HG03432 (cell line): ENCODE measurements around the gene DMAC2L.
"Not testable (repeated sequence)": the region's sequence is repeated elsewhere in the genome, so short reads cannot be mapped to it uniquely, and the experiment has no call there.

Experiments
- ATAC-seq: cut with Tn5 transposase; IDR thresholded peaks from one replicate; pipeline ENCODE4 v1.9.1; 2021; ENCODE audit warnings: mild to moderate bottlenecking, moderate library complexity; ENCODE audit not compliant: unreplicated experiment

The DMAC2L gene

GRCh38 chr14:50311972-50312733 lies at the start of gene DMAC2L, which contains the start of gene L2HGDH:
DMAC2L (plus strand) TSS chr14:50312324; CDS start chr14:50321488, 9,164 bp downstream.
L2HGDH (minus strand) TSS chr14:50312229; CDS start chr14:50312150, 79 bp downstream.
- peak; percentile 96 for ATAC-seq

- no peak for ATAC-seq
Observed at GRCh38 chr14:50262865-50263264, 49.3 kb upstream of the DMAC2L start.

- ATAC-seq, result no peak
Observed at GRCh38 chr14:50263321-50263720, 48.8 kb upstream of the DMAC2L start.

- no peak for ATAC-seq
Observed at GRCh38 chr14:50265029-50265428, 47.1 kb upstream of the DMAC2L start.

- no peak for ATAC-seq
Observed at GRCh38 chr14:50270932-50271331, 41.2 kb upstream of the DMAC2L start.

- no peak for ATAC-seq
Observed at GRCh38 chr14:50272498-50272897, 39.6 kb upstream of the DMAC2L start.

GRCh38 chr14:50285861-50286260 lies 26.3 kb upstream of the DMAC2L start:
- no peak for ATAC-seq

- no peak for ATAC-seq
Observed at GRCh38 chr14:50288146-50288545, 24.0 kb upstream of the DMAC2L start.

GRCh38 chr14:50290306-50290705 lies 21.8 kb upstream of the DMAC2L start:
- no peak for ATAC-seq

GRCh38 chr14:50299585-50299984 lies 12.5 kb upstream of the DMAC2L start:
- ATAC-seq, result no peak

- no peak for ATAC-seq
Observed at GRCh38 chr14:50301914-50302313, 10.2 kb upstream of the DMAC2L start.

GRCh38 chr14:50303744-50304471 lies 8.2 kb upstream of the DMAC2L start:
- ATAC-seq, result no peak

GRCh38 chr14:50308363-50308915 lies 3.7 kb upstream of the DMAC2L start:
- no peak for ATAC-seq

- ATAC-seq, result no peak
Observed at GRCh38 chr14:50310445-50310844, 1.7 kb upstream of the DMAC2L start.

- ATAC-seq, result no peak
Observed at GRCh38 chr14:50311337-50311971, 670 bp upstream of the DMAC2L start.

GRCh38 chr14:50312734-50313054 lies 570 bp downstream of the DMAC2L start:
- peak; percentile 29 for ATAC-seq

- not testable (repeated sequence) for ATAC-seq
Observed at GRCh38 chr14:50314098-50314497, 2.0 kb downstream of the DMAC2L start.

- ATAC-seq, result no peak
Observed at GRCh38 chr14:50318031-50318626, 6.0 kb downstream of the DMAC2L start.

GRCh38 chr14:50319293-50319692 lies 7.2 kb downstream of the DMAC2L start:
- no peak for ATAC-seq

GRCh38 chr14:50319721-50320120 lies 7.6 kb downstream of the DMAC2L start:
- ATAC-seq, result no peak

- peak; percentile 52 for ATAC-seq
Observed at GRCh38 chr14:50320283-50320682, 8.2 kb downstream of the DMAC2L start.
